Measurements from ENCODE around the gene LELP1. TPM values are rescaled to one million over a fixed set of nuclear protein-coding genes. Genes with fewer than 3 reads are reported as not detected.

LELP1 gene
- total and polyA plus RNA-seq, 2 of the 8 experiments (the other 6 are each of a cell fraction or from before 2014, with no cell fraction given): not detected

GRCh38 chr1:153168686-153169085, 34.5 kb upstream of the LELP1 start:
- POLR2A ChIA-PET (ENCODE audit: partially characterized antibody): no interaction called here
- Histone ChIP-seq H4K91ac (replicated peaks; ENCODE audit: insufficient read length, low read length) (no peak overlapping the region), H3K36me3 (ENCODE audit: control insufficient read depth in 2 of 4, insufficient read depth in 4 of 4, low read length in 3 of 4) (no peaks in the 10 kb centered on the region), H4K5ac (ENCODE audit: insufficient read length, low read depth, low read length) (no peak overlapping the region), H3K23ac (ENCODE audit: insufficient read length) (no peak overlapping the region), H3K4me3 (ENCODE audit: extremely low read depth in 1 of 4, insufficient read depth in 2 of 4, low read depth in 3 of 4, low read length in 4 of 4) (no peak overlapping the region), H3K79me1 (ENCODE audit: low read depth, low read length) (no peaks in the 10 kb centered on the region), H3K23me2 (ENCODE audit: low read depth, low read length) (no peaks in the 10 kb centered on the region), H3K9ac (replicated peaks in 1 of 4; ENCODE audit: extremely low read depth in 1 of 4, low read depth in 3 of 4, low read length in 3 of 4) (no peak overlapping the region), H3K4ac (replicated peaks; ENCODE audit: insufficient read length, low read depth, low read length) (no peak overlapping the region), H3K79me2 (ENCODE audit: control insufficient read depth in 1 of 2, insufficient read depth in 2 of 2, low read length in 2 of 2) (no peaks in the 10 kb centered on the region), H2AFZ (ENCODE audit: low read length) (no peak overlapping the region), H4K8ac (ENCODE audit: extremely low read depth, insufficient read depth, low read length) (no peak overlapping the region), H3K56ac (replicated peaks; ENCODE audit: insufficient read length, low read depth, low read length) (no peak overlapping the region), H4K20me1 (replicated peaks in 1 of 2; ENCODE audit: control insufficient read depth in 1 of 2, insufficient read depth in 2 of 2, low read length in 2 of 2) (no peaks in the 10 kb centered on the region), H3K9me3 (ENCODE audit: insufficient read depth in 2 of 2, low read depth in 1 of 2, low read length in 1 of 2) (no peaks in the 10 kb centered on the region), H3K4me1 (replicated peaks in 1 of 4; ENCODE audit: control insufficient read depth in 3 of 4, insufficient read depth in 4 of 4, low read length in 3 of 4) (no peaks in the 10 kb centered on the region), H2BK20ac (ENCODE audit: low read length) (no peak overlapping the region), H2BK5ac (ENCODE audit: low read depth, low read length) (no peak overlapping the region), H3K4me2 (ENCODE audit: insufficient read depth in 1 of 2, low read depth in 2 of 2, low read length in 2 of 2) (no peak overlapping the region), H2BK12ac (ENCODE audit: low read depth, low read length) (no peak overlapping the region), H2BK120ac (replicated peaks; ENCODE audit: low read depth, low read length) (no peak overlapping the region), H2BK15ac (ENCODE audit: low read length) (no peak overlapping the region), H3K27me3 (replicated peaks in 1 of 4; ENCODE audit: control insufficient read depth in 3 of 4, extremely low read depth in 1 of 4, insufficient read depth in 3 of 4, low read length in 3 of 4) (no peaks in the 10 kb centered on the region), H3K27ac (ENCODE audit: low read depth, low read length) (no peak overlapping the region), H3K14ac (ENCODE audit: insufficient read length) (no peak overlapping the region), H2AK5ac (ENCODE audit: low read depth, low read length) (no peak overlapping the region), H3K18ac (ENCODE audit: extremely low read depth, low read length) (no peak overlapping the region)
- CTCF ChIA-PET (ENCODE audit: partially characterized antibody): no interaction called here
- FAIRE-seq (no peak), DNase-seq (ENCODE audit: low read depth in 1 of 2, low spot score in 2 of 2) (no peak)
- 88% methylated on average over 2 of the region's 2 CpGs; no CpG with 5 or more reads in 1 of the 2 experiments for WGBS, 2 experiments (ENCODE audit: extremely low coverage in 1 of 2, insufficient coverage in 1 of 2, insufficient read length in 1 of 2, insufficient replicate concordance in 2 of 2, low coverage in 1 of 2, low lambda C conversion rate in 2 of 2, missing lambda C conversion rate in 1 of 2)
- TF ChIP-seq CTCF (IDR thresholded peaks at IDR 0.05; ENCODE audit: control extremely low read depth in 1 of 3, insufficient read depth in 1 of 3, low read depth in 1 of 3, low read length in 3 of 3) (no peak), RXRA (IDR thresholded peaks at IDR 0.05; ENCODE audit: insufficient read depth, low read depth, low read length) (no peak), NANOG (IDR thresholded peaks at IDR 0.05; ENCODE audit: insufficient read depth, low read depth, low read length, poor library complexity, severe bottlenecking) (no peak), RNF2 (IDR thresholded peaks at IDR 0.05; ENCODE audit: borderline replicate concordance, low read depth, low read length, missing control alignments, poor library complexity, severe bottlenecking) (no peak), CBX8 (IDR thresholded peaks at IDR 0.05; ENCODE audit: borderline replicate concordance, low read depth, low read length) (no peak), JUND (IDR thresholded peaks at IDR 0.05; ENCODE audit: low read length) (no peak)

All from H1 (cell line).